Measurements from ENCODE around the gene TSNAXIP1. TPM values are rescaled to one million over a fixed set of nuclear protein-coding genes. Genes with fewer than 3 reads are reported as not detected.

Gene TSNAXIP1
- total RNA-seq, 1 experiment from 2014 or later = 1.2 TPM

DNA sequence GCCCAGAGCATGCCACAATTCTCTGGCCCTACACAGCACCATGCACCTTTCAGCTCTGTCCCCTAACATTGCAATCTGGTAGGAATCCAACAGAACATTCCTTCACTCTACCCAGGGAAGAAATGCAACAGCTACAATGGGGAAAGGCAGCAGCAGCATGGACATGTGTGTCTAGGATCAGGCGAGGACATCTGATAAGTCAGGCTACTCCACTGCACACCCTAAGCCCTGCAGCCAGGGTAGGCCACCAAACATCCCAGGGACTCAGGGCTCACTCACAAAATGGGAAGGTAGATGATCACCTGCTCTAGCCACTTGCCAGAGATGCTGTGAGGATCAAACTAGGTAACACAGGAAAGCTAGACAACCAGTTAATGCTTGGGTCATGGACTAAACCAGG lies 5.4 kb upstream of the TSNAXIP1 start:
- Histone ChIP-seq H2AFZ (ENCODE audit: low read depth, low read length, poor library complexity, severe bottlenecking) (no peak overlapping the region), H3K9me2 (ENCODE audit: insufficient read depth) (no peaks in the 10 kb centered on the region), H3K27ac (ENCODE audit: low read depth, low read length) (no peak overlapping the region), H3K4me3 (replicated peaks in 1 of 2; ENCODE audit: low read depth in 1 of 2, low read length in 2 of 2) (no peak overlapping the region), H3K27me3 (ENCODE audit: insufficient read depth, low read length) (no peaks in the 10 kb centered on the region), H3K4me2 (ENCODE audit: low read length) (no peak overlapping the region), H3K9ac (ENCODE audit: low read length) (no peak overlapping the region), H3K36me3 (ENCODE audit: control insufficient read depth in 1 of 2, insufficient read depth in 2 of 2, low read length in 2 of 2) (peaks cover 5 to 6% of the 10 kb centered on the region in 2 experiments; a peak in 2 of 4 replicates), H3K4me1 (ENCODE audit: control insufficient read depth in 1 of 2, insufficient read depth in 2 of 2, low read length in 2 of 2) (peaks cover 8 to 19% of the 10 kb centered on the region in 2 experiments; a peak in 3 of 4 replicates), H3K79me2 (ENCODE audit: insufficient read depth, low read length) (peaks cover 45% of the 10 kb centered on the region), H4K20me1 (ENCODE audit: insufficient read depth) (no peaks in the 10 kb centered on the region), H3K9me3 (ENCODE audit: control insufficient read depth in 1 of 2, insufficient read depth in 1 of 2, low read depth in 1 of 2, low read length in 2 of 2) (no peaks in the 10 kb centered on the region)
- intact Hi-C loops (cut with micrococcal nuclease) = loop anchor here (10.0 kb wide), 1 partner anchor 276 kb away; the partner anchor contains the start of gene RIPOR1
- RAD21 ChIA-PET (ENCODE audit: low non-redundant PET in 1 of 2, low total read pairs in 2 of 2, uncharacterized antibody in 2 of 2, unreplicated experiment in 2 of 2) = no interaction called here
- POLR2A ChIA-PET = no interaction called here
- DNase-seq (ENCODE audit: low read depth, low spot score) = no peak
- no peak for TF ChIP-seq RAD21 (IDR thresholded peaks at IDR 0.05; ENCODE audit: low read depth)
- TF ChIP-seq EZH2phosphoT487 (IDR thresholded peaks at IDR 0.05; ENCODE audit: borderline replicate concordance) = no peak
- TF ChIP-seq ELF1 (IDR thresholded peaks at IDR 0.05; ENCODE audit: borderline replicate concordance, low read depth) = no peak
- TF ChIP-seq, protein P1, sequence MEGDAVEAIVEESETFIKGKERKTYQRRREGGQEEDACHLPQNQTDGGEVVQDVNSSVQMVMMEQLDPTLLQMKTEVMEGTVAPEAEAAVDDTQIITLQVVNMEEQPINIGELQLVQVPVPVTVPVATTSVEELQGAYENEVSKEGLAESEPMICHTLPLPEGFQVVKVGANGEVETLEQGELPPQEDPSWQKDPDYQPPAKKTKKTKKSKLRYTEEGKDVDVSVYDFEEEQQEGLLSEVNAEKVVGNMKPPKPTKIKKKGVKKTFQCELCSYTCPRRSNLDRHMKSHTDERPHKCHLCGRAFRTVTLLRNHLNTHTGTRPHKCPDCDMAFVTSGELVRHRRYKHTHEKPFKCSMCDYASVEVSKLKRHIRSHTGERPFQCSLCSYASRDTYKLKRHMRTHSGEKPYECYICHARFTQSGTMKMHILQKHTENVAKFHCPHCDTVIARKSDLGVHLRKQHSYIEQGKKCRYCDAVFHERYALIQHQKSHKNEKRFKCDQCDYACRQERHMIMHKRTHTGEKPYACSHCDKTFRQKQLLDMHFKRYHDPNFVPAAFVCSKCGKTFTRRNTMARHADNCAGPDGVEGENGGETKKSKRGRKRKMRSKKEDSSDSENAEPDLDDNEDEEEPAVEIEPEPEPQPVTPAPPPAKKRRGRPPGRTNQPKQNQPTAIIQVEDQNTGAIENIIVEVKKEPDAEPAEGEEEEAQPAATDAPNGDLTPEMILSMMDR (IDR thresholded peaks at IDR 0.05 in 2 of 3, conservative IDR thresholded peaks at IDR 0.05 in 1 of 3; ENCODE audit: borderline replicate concordance in 1 of 3, insufficient read depth in 1 of 3, low read depth in 2 of 3, low read length in 2 of 3) = no peak
- no peak for TF ChIP-seq TCF7L2 (IDR thresholded peaks at IDR 0.05; ENCODE audit: borderline replicate concordance, extremely low read depth, insufficient read depth, insufficient read length)
- CTCF ChIA-PET = interaction anchor here (0.9 kb wide), 1 partner anchor 15 kb away, joined by 4 read pairs; no protein-coding TSS in a partner anchor
- no TSS peak for BruUV-seq (replicated peaks)
- ATAC-seq = no peak

DNA sequence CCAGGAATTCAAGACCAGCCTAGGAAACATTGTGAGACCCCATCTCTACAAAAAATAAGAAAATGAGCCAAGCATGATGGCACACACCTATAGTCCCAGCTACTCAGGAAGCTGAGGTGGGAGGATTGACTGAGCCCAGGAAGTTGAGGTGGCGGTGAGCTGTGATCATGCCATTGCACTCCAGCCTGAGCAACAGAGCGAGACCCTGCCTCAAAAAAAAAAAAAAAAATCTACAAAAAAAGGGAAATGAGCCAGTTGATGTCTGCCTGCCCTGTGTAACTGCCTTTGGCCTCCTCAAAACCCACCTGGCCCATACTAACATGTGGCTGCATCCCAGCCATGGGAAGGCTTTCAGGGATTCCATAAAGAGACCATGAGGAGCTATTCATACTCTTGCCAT lies 4.8 kb upstream of the TSNAXIP1 start:
- peaks cover 8 to 22% of the 10 kb centered on the region in 2 experiments; a peak in 3 of 4 replicates for H3K4me1 ChIP-seq (ENCODE audit: control insufficient read depth in 1 of 2, insufficient read depth in 2 of 2, low read length in 2 of 2)
- no peak for DNase-seq (ENCODE audit: low read depth, low spot score)
- H3K9me2 ChIP-seq (ENCODE audit: insufficient read depth) = no peaks in the 10 kb centered on the region
- H3K36me3 ChIP-seq (ENCODE audit: control insufficient read depth in 1 of 2, insufficient read depth in 2 of 2, low read length in 2 of 2) = peaks cover 5 to 6% of the 10 kb centered on the region in 2 experiments; a peak in 2 of 4 replicates
- no peak overlapping the region for H3K27ac ChIP-seq (ENCODE audit: low read depth, low read length)
- CTCF ChIA-PET = no interaction called here
- BruUV-seq (replicated peaks) = no TSS peak
- RAD21 ChIA-PET (ENCODE audit: low non-redundant PET in 1 of 2, low total read pairs in 2 of 2, uncharacterized antibody in 2 of 2, unreplicated experiment in 2 of 2) = no interaction called here
- H2AFZ ChIP-seq (ENCODE audit: low read depth, low read length, poor library complexity, severe bottlenecking) = no peak overlapping the region
- no peaks in the 10 kb centered on the region for H3K27me3 ChIP-seq (ENCODE audit: insufficient read depth, low read length)
- H3K9me3 ChIP-seq (ENCODE audit: control insufficient read depth in 1 of 2, insufficient read depth in 1 of 2, low read depth in 1 of 2, low read length in 2 of 2) = no peaks in the 10 kb centered on the region
- ATAC-seq = no peak
- H4K20me1 ChIP-seq (ENCODE audit: insufficient read depth) = no peaks in the 10 kb centered on the region
- peaks cover 46% of the 10 kb centered on the region for H3K79me2 ChIP-seq (ENCODE audit: insufficient read depth, low read length)
- POLR2A ChIA-PET = no interaction called here
- no peak overlapping the region for H3K4me2 ChIP-seq (ENCODE audit: low read length)
- TF ChIP-seq, protein P2, sequence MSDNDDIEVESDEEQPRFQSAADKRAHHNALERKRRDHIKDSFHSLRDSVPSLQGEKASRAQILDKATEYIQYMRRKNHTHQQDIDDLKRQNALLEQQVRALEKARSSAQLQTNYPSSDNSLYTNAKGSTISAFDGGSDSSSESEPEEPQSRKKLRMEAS (IDR thresholded peaks at IDR 0.05) = no peak
- no peak for TF ChIP-seq FOSL1 (IDR thresholded peaks at IDR 0.05; ENCODE audit: low read depth)
- intact Hi-C loops (cut with micrococcal nuclease) = loop anchor here (10.0 kb wide), 1 partner anchor 277 kb away; the partner anchor contains the start of gene RIPOR1
- no peak overlapping the region for H3K9ac ChIP-seq (ENCODE audit: low read length)
- no peak overlapping the region for H3K4me3 ChIP-seq (replicated peaks in 1 of 2; ENCODE audit: low read depth in 1 of 2, low read length in 2 of 2)
